ENCODE measurements around the gene PTTG1IP. TPM values are rescaled to one million over a fixed set of nuclear protein-coding genes. Genes with fewer than 3 reads are reported as not detected.

PTTG1IP gene
- total RNA-seq, 2 experiments from 2014 or later = 38.9 to 58.1 TPM

- CTCF ChIA-PET (ENCODE audit: unreplicated experiment) = interaction anchor here (1.0 kb wide), 1 partner anchor 58 kb away, joined by 3 read pairs; the partner anchor contains the start of gene PTTG1IP
- H3K36me3 ChIP-seq (ENCODE audit: insufficient read depth, low read length) = peaks cover 12% of the 10 kb centered on the region; the same call in 1 of the 2 replicates
- no peak overlapping the region for H3K27ac ChIP-seq (ENCODE audit: low read depth, low read length, poor library complexity, severe bottlenecking)
- H3K9me3 ChIP-seq (ENCODE audit: low read length) = no peaks in the 10 kb centered on the region
- H3K79me2 ChIP-seq (ENCODE audit: insufficient read depth, low read depth, low read length) = peaks cover 13% of the 10 kb centered on the region; the same call in 1 of the 2 replicates
- no peak for TF ChIP-seq EZH2phosphoT487 (IDR thresholded peaks at IDR 0.05; ENCODE audit: borderline replicate concordance, low read depth, low read length)
- TF ChIP-seq CTCF (conservative IDR thresholded peaks at IDR 0.05; ENCODE audit: low read length) = no peak
- no peak overlapping the region for H2AFZ ChIP-seq (ENCODE audit: low read length)
- H3K4me3 ChIP-seq (ENCODE audit: low read depth, low read length, poor library complexity, severe bottlenecking) = no peak overlapping the region
- H3K4me2 ChIP-seq (ENCODE audit: low read length) = no peak overlapping the region
- peaks cover 6% of the 10 kb centered on the region for H3K4me1 ChIP-seq (ENCODE audit: insufficient read depth, low read length, poor library complexity, severe bottlenecking)
- POLR2A ChIA-PET = no interaction called here
- intact Hi-C loops (cut with micrococcal nuclease; ENCODE audit: unreplicated experiment) = loop anchor here (5.0 kb wide), 1 partner anchor 116 kb away; no protein-coding TSS in a partner anchor
- TSS peak; percentile 62 for BruUV-seq (replicated peaks)
- peaks cover 4% of the 10 kb centered on the region; the same call in 1 of the 2 replicates for H4K20me1 ChIP-seq (ENCODE audit: insufficient read depth, low read length)
- H3K9me2 ChIP-seq (ENCODE audit: insufficient read depth, low read length) = no peaks in the 10 kb centered on the region
- no peak for DNase-seq (ENCODE audit: low spot score)
These were observed 57.5 kb downstream of the PTTG1IP start for GRCh38 chr21:44815852-44816628.

GRCh38 chr21:44815225-44815624, 58.3 kb downstream of the PTTG1IP start:
- peaks cover 20% of the 10 kb centered on the region; the same call in 1 of the 2 replicates for H3K36me3 ChIP-seq (ENCODE audit: insufficient read depth, low read length)
- H3K4me3 ChIP-seq (ENCODE audit: low read depth, low read length, poor library complexity, severe bottlenecking) = no peak overlapping the region
- H3K79me2 ChIP-seq (ENCODE audit: insufficient read depth, low read depth, low read length) = peaks cover 13% of the 10 kb centered on the region; the same call in 1 of the 2 replicates
- CTCF ChIA-PET (ENCODE audit: unreplicated experiment) = interaction anchor here (1.0 kb wide), 1 partner anchor 58 kb away, joined by 3 read pairs; the partner anchor contains the start of gene PTTG1IP
- no peak for DNase-seq (ENCODE audit: low spot score)
- H3K9me3 ChIP-seq (ENCODE audit: low read length) = no peaks in the 10 kb centered on the region
- POLR2A ChIA-PET = no interaction called here
- H3K4me2 ChIP-seq (ENCODE audit: low read length) = no peak overlapping the region
- no peak overlapping the region for H2AFZ ChIP-seq (ENCODE audit: low read length)
- no peak overlapping the region for H3K27ac ChIP-seq (ENCODE audit: low read depth, low read length, poor library complexity, severe bottlenecking)
- H3K4me1 ChIP-seq (ENCODE audit: insufficient read depth, low read length, poor library complexity, severe bottlenecking) = peaks cover 6% of the 10 kb centered on the region
- intact Hi-C loops (cut with micrococcal nuclease; ENCODE audit: unreplicated experiment) = loop anchor here (5.0 kb wide), 1 partner anchor 117 kb away; no protein-coding TSS in a partner anchor
- no TSS peak for BruUV-seq (replicated peaks)
- peaks cover 4% of the 10 kb centered on the region; the same call in 1 of the 2 replicates for H4K20me1 ChIP-seq (ENCODE audit: insufficient read depth, low read length)
- no peaks in the 10 kb centered on the region for H3K9me2 ChIP-seq (ENCODE audit: insufficient read depth, low read length)
- TF ChIP-seq CTCF (conservative IDR thresholded peaks at IDR 0.05; ENCODE audit: low read length) = no peak
- no peak for TF ChIP-seq EZH2phosphoT487 (IDR thresholded peaks at IDR 0.05; ENCODE audit: borderline replicate concordance, low read depth, low read length)

Measured in OCI-LY7 (cell line).